ENCODE results near the gene TSEN34.

Gene TSEN34

GRCh38 chr19:54172471-54173358 lies 18.4 kb upstream of the TSEN34 start, which contains the start of gene TMC4:
TSS of gene TMC4 (minus strand) at chr19:54173160. CDS start at chr19:54173117, 43 bp downstream.
- H3K27ac ChIP-seq = peak within 1 kb of the TSS; percentile 97
- peak; percentile 82 for TF ChIP-seq CTCF (conservative IDR thresholded peaks at IDR 0.05)

DNA sequence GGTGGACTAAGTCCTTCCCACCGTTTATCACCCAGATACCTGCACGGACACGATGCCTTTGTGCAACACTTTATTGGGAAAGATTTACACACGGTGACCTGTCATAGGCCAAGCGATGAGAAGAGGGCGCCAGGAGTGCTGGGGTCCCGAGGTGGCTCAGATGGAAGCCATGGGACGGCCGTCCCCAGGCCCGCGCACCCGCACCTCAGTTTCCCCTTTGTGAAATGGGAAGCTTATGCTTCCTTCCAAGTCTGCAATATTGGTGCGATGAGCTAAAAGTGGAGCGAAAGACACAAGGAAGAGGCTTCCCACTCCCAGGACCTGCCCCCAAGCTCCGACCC lies 17.8 kb upstream of the TSEN34 start:
- peak overlapping the region; percentile 97 for H3K27ac ChIP-seq
- TF ChIP-seq CTCF (conservative IDR thresholded peaks at IDR 0.05) = peak; percentile 49; the same call in 1 of the 2 replicates

- no peak for TF ChIP-seq CTCF (conservative IDR thresholded peaks at IDR 0.05)
- peak overlapping the region; percentile 97 for H3K27ac ChIP-seq
Observed at GRCh38 chr19:54173951-54174834, 16.9 kb upstream of the TSEN34 start.

GRCh38 chr19:54178581-54179261 lies 12.4 kb upstream of the TSEN34 start:
- TF ChIP-seq CTCF (conservative IDR thresholded peaks at IDR 0.05) = no peak
- peak overlapping the region; percentile 6; the same call in 1 of the 2 replicates for H3K27ac ChIP-seq

GRCh38 chr19:54179262-54179852 lies 11.8 kb upstream of the TSEN34 start:
- peak overlapping the region; percentile 9; the same call in 1 of the 2 replicates for H3K27ac ChIP-seq
- no peak for TF ChIP-seq CTCF (conservative IDR thresholded peaks at IDR 0.05)

DNA sequence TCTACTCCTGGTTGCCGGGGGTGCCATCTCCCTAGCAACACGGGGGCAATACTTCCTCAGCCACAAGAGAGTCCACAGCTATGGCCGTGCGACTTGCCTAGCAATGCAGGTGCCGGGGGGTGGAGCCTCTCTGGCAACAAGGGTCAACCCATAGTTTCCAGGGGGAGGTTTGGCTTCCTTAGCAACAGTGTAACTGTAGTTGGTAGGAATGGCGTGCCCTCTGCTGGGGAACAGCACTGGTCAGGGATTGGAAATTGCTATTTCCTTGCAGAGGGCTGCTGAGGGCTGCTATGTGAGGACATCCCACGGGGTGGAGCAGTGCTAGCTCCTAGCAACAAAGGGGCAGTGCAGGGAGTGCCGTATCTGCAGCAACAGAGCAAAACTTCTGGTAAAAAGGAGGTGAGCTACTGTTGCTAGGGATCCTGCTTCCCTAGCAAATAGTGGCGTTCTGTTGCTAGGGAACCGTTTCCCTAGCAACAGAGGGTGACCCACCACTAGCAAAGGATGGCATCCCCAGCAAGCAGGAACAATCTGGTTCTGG lies 11.1 kb upstream of the TSEN34 start:
- peak overlapping the region; percentile 9; the same call in 1 of the 2 replicates for H3K27ac ChIP-seq
- peak; percentile 66 for TF ChIP-seq CTCF (conservative IDR thresholded peaks at IDR 0.05)
